Thymus (tissue), 11 donors: Measurements from ENCODE around the gene RHBDL2. TPM values are rescaled to one million over a fixed set of nuclear protein-coding genes. Genes with fewer than 3 reads are reported as not detected.

Experiments
- DNase-seq, 9 donors: peaks; one replicate each; pipeline ENCODE4 v3.0.0-alpha.2; 2013; ENCODE audit warnings: low spot score in 9 of 9, low read depth in 6 of 9, missing footprints in 1 of 9
- H3K27ac ChIP-seq, 2 donors: one replicate each; pipeline ENCODE4 v1.5.1; 2013; ENCODE audit warnings: control low read depth in 1 of 2, low read depth in 1 of 2, low read length in 1 of 2, mild to moderate bottlenecking in 1 of 2, moderate library complexity in 1 of 2
- H3K27me3 ChIP-seq, 2 donors: one replicate each; pipeline ENCODE4 v1.5.1; 2013; ENCODE audit warnings: low read length in 1 of 2; ENCODE audit not compliant: control insufficient read depth in 2 of 2, insufficient read depth in 1 of 2
- H3K36me3 ChIP-seq, 2 donors: one replicate each; pipeline ENCODE4 v1.5.1; 2013; ENCODE audit warnings: low read length in 1 of 2, mild to moderate bottlenecking in 1 of 2, moderate library complexity in 1 of 2; ENCODE audit not compliant: control insufficient read depth in 2 of 2, insufficient read depth in 2 of 2
- H3K4me1 ChIP-seq, 2 donors: one replicate each; pipeline ENCODE4 v1.5.1; 2013; ENCODE audit warnings: low read length in 2 of 2; ENCODE audit not compliant: control insufficient read depth in 2 of 2, insufficient read depth in 2 of 2
- H3K4me3 ChIP-seq, 2 donors: one replicate each; pipeline ENCODE4 v1.5.1; 2013; ENCODE audit warnings: low read length in 2 of 2, control low read depth in 1 of 2, mild to moderate bottlenecking in 1 of 2
- H3K9me3 ChIP-seq, 2 donors: one replicate each; pipeline ENCODE4 v1.5.1; 2013; ENCODE audit warnings: low read length in 1 of 2, mild to moderate bottlenecking in 1 of 2; ENCODE audit not compliant: control insufficient read depth in 2 of 2, insufficient read depth in 1 of 2
- WGBS: extraction: QIAGEN DNeasy Blood & Tissue Kit; methylation state at CpG from one replicate; pipeline ENCODE4 v1.1.7; 2013; 5-methylcytosine and 5-hydroxymethylcytosine counted together
- polyA plus RNA-seq: library from polyadenylated mRNA; stranded (reverse); fragments of 200-250 nt; gene quantifications from one replicate; pipeline ENCODE4 v1.2.3, GENCODE V29; 2013
- total RNA-seq: library from RNA; stranded (reverse); fragments of 120-200 nt; gene quantifications from one replicate; pipeline ENCODE4 v1.2.4, GENCODE V29; 2013
- donor health status: healthy.

The RHBDL2 gene
- total and polyA plus RNA-seq, 2 donors = 0.99 to 2.3 TPM

GRCh38 chr1:38873027-38873969 lies 68.3 kb downstream of the RHBDL2 start, which contains the start of gene MYCBP:
Gene MYCBP (minus strand): TSS chr1:38873348. CDS start chr1:38873305, 43 bp downstream.
- Histone ChIP-seq H3K4me1 (peaks cover 4 to 9% of the 10 kb centered on the region in 2 donors), H3K9me3 (no peaks in the 10 kb centered on the region), H3K27ac (peak within 1 kb of the TSS; percentile 21 to 70), H3K36me3 (no peaks in the 10 kb centered on the region), H3K27me3 (no peaks in the 10 kb centered on the region), H3K4me3 (peak within 1 kb of the TSS; percentile 79 to 91)
- WGBS = under 1% methylated on average over 69 of the region's 69 CpGs
- DNase-seq = peak; percentile 88 to 99 (median 95)

GRCh38 chr1:38872401-38873026 lies 69.1 kb downstream of the RHBDL2 start:
- peak in 5 of 9 donors; percentile 3 to 51 (median 27) for DNase-seq

GRCh38 chr1:38870996-38871395 lies 70.6 kb downstream of the RHBDL2 start:
- Histone ChIP-seq H3K27ac (no peak overlapping the region), H3K9me3 (no peaks in the 10 kb centered on the region), H3K27me3 (no peaks in the 10 kb centered on the region), H3K4me3 (no peak overlapping the region), H3K4me1 (peaks cover 4 to 9% of the 10 kb centered on the region in 2 donors), H3K36me3 (peaks cover 0 to 4% of the 10 kb centered on the region in 2 donors)
- DNase-seq = no peak
- WGBS = 97% methylated on average over 8 of the region's 8 CpGs

More at GRCh38 chr1:38872401-38873026, 69.1 kb downstream of the RHBDL2 start:
- H3K9me3 ChIP-seq = no peaks in the 10 kb centered on the region
- H3K27ac ChIP-seq = peak overlapping the region; percentile 21 to 62
- no peaks in the 10 kb centered on the region for H3K27me3 ChIP-seq
- peaks cover 4 to 9% of the 10 kb centered on the region in 2 donors for H3K4me1 ChIP-seq
- WGBS = 7% methylated on average over 25 of the region's 25 CpGs
- H3K36me3 ChIP-seq = peaks cover 0 to 4% of the 10 kb centered on the region in 2 donors
- H3K4me3 ChIP-seq = peak overlapping the region; percentile 79 to 91

- H3K36me3 ChIP-seq = peaks cover 5 to 8% of the 10 kb centered on the region in 2 donors
- whole genome bisulfite sequencing = 97% methylated on average over 8 of the region's 8 CpGs
- H3K27me3 ChIP-seq = no peaks in the 10 kb centered on the region
- no peaks in the 10 kb centered on the region for H3K4me1 ChIP-seq
- DNase-seq = no peak
- no peaks in the 10 kb centered on the region for H3K9me3 ChIP-seq
- no peak overlapping the region for H3K27ac ChIP-seq
- H3K4me3 ChIP-seq = no peak overlapping the region
Observed at GRCh38 chr1:38867208-38867607, 74.4 kb downstream of the RHBDL2 start.

GRCh38 chr1:38865112-38865715 lies 76.4 kb downstream of the RHBDL2 start:
- Histone ChIP-seq H3K27me3 (no peaks in the 10 kb centered on the region), H3K36me3 (peaks cover 5 to 8% of the 10 kb centered on the region in 2 donors), H3K27ac (no peak overlapping the region), H3K4me1 (peaks cover 3 to 7% of the 10 kb centered on the region in 2 donors), H3K9me3 (no peaks in the 10 kb centered on the region), H3K4me3 (no peak overlapping the region)
- 97% methylated on average over 4 of the region's 4 CpGs for WGBS
- no peak for DNase-seq

- H3K27me3 ChIP-seq = no peaks in the 10 kb centered on the region
- WGBS = 24% methylated on average over 6 of the region's 6 CpGs
- H3K27ac ChIP-seq = no peak overlapping the region
- H3K4me3 ChIP-seq = peak overlapping the region; percentile 63 to 83
- H3K9me3 ChIP-seq = no peaks in the 10 kb centered on the region
- no peak for DNase-seq
- H3K4me1 ChIP-seq = peaks cover 14 to 19% of the 10 kb centered on the region in 2 donors
- H3K36me3 ChIP-seq = peaks cover 4 to 6% of the 10 kb centered on the region in 2 donors
Observed at GRCh38 chr1:38860454-38860795, 81.2 kb downstream of the RHBDL2 start.

- Histone ChIP-seq H3K4me1 (peaks cover 14 to 19% of the 10 kb centered on the region in 2 donors), H3K9me3 (no peaks in the 10 kb centered on the region), H3K4me3 (peak within 1 kb of the TSS; percentile 71 to 83), H3K36me3 (peaks cover 5 to 10% of the 10 kb centered on the region in 2 donors), H3K27ac (peak within 1 kb of the TSS; percentile 53 to 82), H3K27me3 (no peaks in the 10 kb centered on the region)
- WGBS = under 1% methylated on average over 69 of the region's 70 CpGs
- peak; percentile 84 to 98 (median 94) for DNase-seq
Observed at GRCh38 chr1:38859561-38860453, 81.8 kb downstream of the RHBDL2 start, which contains the start of gene RRAGC. Gene RRAGC (minus strand): TSS chr1:38859772. CDS start chr1:38859646, 126 bp downstream.

GRCh38 chr1:38858833-38859560 lies 82.6 kb downstream of the RHBDL2 start:
- Histone ChIP-seq H3K9me3 (no peaks in the 10 kb centered on the region), H3K27me3 (no peaks in the 10 kb centered on the region), H3K4me3 (peak overlapping the region; percentile 71 to 83), H3K27ac (peak overlapping the region; percentile 53 to 82), H3K36me3 (peaks cover 5 to 10% of the 10 kb centered on the region in 2 donors), H3K4me1 (peaks cover 14 to 19% of the 10 kb centered on the region in 2 donors)
- 2% methylated on average over 51 of the region's 51 CpGs for WGBS
- DNase-seq = peak in 5 of 9 donors; percentile 7 to 51 (median 27)
